GM18907 (cell line): ENCODE results near the gene CTDNEP1.
A peak's percentile ranks its signal among the peaks of the same experiment; 100 is the strongest.

ENCODE experiments used
- ATAC-seq: cut with Tn5 transposase; IDR thresholded peaks from one replicate; pipeline ENCODE4 v1.9.1; 2021; ENCODE audit warnings: mild to moderate bottlenecking, moderate library complexity; ENCODE audit not compliant: unreplicated experiment

Gene CTDNEP1

DNA sequence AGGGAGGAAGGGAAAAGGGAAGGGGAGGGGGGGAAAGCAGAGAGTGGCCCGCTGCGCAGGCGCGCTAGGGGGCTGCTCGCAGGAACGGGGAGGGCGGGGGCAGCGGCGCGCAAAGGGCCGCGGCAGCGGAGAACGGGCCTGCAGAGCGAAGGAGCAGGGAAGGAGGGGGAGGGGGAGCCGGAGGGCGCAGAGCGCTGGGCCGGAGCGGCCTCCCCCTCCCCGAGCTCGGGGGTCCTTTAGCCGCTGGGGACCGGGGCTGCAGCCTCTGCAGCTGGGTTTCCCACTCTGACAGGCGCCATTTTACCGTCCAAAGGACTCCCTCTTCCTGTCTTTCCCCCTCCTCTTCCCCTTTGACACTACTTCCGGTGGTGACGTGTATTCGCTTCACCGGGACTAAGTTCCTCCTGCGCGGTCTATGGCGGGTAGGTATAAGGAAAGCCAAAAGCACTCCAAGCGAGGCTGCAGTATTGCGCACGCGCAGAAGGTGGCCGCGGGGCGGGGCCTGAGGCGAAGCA is at the start of gene CTDNEP1:
Gene CTDNEP1 (minus strand): TSS at position 74 of the 515 bp plus-strand sequence. CDS start 438 bp downstream, outside the sequence.
- ATAC-seq: peak; percentile 84

GRCh38 chr17:7296189-7296861 is 44.8 kb upstream of the CTDNEP1 start:
- ATAC-seq: peak; percentile 47

DNA sequence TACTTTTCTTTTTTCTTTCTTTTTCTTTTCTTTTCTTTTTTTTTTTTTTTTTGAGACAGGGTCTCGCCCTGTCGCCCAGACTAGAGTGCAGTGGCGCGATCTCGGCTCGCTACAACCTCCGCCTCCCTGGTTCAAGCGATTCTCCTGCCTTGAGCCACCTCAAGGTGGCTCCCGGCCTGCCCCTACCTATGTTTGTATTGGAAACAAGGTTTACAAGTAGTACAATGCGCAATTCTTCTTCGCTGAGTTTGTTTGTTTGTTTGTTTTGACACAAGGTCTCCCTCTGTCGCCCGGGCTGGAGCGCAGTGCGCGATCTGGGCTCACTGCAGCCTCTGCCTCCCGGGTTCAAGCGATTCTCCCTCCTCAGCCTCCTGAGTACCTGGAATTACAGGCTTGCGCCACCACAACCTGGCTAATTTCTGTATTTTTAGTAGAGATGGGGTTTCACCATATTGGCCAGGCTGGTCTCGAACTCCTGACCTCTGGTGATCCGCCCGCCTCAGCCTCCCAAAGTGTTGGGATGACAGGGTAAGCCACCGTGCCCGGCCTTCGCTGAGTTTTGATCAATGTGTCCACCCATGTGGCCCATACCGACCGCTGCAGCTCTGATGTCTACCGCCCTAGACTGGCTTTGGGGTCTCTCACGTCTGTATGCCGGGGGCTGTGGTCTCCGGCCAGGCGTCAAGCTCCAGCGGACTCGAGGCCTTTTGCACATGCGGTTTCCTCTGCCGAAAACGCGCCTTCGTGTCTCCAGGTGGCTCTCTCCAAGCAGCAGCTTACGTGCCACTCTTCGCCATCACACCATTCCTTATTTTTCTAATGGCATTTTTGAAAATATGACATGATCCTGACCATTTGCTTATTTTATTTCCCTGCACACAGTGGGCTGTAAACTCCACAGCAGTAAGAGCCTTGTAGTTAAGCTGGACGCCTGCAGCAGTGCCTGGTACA is 44.0 kb upstream of the CTDNEP1 start:
- ATAC-seq: no peak

GRCh38 chr17:7294614-7295153 is 43.1 kb upstream of the CTDNEP1 start, which contains the start of gene YBX2:
Gene YBX2 (minus strand): TSS chr17:7294639. CDS start chr17:7294500, 139 bp downstream.
- ATAC-seq: no peak

DNA sequence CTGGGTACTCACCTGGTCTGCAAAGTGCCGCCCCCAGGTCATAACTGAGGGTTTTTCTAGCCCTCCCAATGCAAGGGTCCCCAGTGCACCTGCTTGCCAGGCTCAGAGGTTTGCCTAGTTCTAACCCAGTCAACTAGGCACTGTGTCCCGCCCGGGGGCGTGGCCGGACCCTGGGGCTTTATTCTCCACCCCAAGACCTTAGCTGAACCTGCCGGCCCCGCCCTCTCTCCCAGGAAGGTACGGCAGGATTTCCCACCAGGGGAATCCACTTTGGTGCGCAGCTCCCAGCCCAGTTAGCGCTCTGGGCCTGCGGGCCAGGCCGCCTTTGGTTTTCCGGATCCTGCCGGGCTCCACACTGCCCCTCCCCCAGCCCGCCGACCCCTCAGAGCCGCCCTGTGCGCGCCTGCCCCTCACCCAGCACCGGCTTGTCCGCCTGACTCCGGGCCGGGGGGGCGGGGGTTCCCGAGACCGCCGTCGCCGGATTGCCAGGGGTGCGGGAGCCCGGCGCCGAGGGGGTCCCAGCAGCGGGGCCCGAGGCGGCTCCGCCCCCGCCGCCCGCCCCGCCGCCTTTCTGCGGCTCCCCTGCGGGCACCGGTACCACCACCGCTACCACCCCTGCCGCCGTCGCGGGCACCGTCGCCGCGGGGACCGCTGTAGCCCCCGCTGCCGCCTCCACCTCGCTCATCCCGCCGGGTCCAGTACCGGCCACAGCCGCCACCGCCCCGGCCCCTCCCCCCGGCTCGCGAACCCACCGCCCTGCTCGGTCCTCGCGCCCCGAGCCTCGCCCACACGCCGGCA is 42.5 kb upstream of the CTDNEP1 start:
- no peak for ATAC-seq

DNA sequence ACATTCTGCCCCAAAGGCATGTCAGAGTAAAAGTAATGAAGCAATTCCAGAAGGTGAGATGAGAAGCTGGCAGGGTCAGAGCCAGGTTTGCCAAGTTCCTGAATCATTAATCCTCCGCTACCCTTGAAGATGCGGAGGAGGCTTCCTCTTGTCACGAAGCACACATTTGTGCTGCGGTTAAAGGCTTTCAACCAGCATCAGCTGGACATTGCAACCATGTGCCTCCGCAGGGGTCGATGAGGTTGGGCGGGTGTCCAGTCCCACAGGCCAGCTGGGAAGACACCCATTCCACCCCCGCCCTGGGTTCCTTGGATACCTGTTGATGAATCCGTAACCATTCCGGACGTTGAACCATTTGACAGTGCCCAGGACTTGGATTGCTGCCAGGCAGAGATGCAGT is 41.6 kb upstream of the CTDNEP1 start:
- no peak for ATAC-seq

GRCh38 chr17:7292729-7293128 is 41.2 kb upstream of the CTDNEP1 start:
- no peak for ATAC-seq

DNA sequence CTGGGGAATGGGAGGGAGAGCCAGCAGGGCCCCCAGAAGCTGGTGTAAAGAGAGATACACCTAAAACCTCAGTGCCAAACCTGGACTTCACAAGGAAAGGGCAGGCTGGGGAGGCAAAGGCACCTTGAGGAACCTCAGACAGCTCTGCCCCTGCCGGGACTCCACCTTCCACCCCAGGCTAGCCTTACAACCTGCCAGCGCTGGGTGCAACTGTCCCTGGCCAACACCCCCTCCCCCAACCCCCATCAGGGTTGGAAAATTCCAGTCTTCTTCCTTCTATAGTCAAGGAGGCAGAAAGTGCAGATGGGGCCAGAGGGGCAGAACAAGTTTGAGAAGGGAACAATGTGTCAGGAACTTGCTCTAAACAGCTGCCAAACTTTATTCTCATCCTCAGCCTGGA is 40.7 kb upstream of the CTDNEP1 start:
- ATAC-seq: no peak

DNA sequence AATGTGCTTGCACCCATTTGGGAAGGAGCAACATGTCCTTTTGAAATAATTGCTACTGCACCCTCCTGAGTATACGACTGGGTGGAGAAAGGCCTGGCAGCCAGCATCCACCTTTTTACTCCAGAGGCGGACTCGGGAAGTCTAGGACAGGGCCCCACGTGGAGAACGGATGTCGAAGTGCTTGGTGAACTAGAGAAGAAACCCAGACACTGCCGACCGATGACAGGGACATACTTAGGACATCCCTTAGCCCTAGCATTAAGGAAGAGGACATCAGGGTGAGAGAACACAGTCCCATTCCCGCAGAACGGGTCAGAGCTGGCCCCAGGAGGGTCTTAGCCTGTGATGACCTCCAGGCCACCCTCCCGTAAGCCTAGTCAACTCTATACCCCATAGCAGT is 39.2 kb upstream of the CTDNEP1 start:
- no peak for ATAC-seq

DNA sequence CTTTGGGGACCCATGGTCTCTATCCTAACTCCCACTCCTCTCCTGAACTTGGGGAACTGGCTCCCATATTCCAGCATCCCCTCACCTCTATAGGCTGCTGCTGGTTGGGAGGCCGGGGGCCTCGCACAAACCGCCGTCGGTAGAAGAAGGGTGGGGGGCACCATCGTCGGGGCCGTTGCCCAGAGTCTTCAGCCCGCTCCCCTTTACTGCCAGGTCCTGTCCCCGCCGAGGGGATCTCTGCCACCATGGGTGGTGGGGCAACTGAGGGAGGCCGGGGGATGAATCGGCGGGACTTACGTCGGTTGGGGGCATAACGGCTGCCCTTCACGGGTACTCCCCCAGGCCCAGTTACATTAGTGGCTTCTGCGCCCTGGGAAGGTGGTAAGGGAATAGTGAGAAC is 38.6 kb upstream of the CTDNEP1 start:
- ATAC-seq: no peak

GRCh38 chr17:7289256-7290032 is 37.9 kb upstream of the CTDNEP1 start:
- no peak for ATAC-seq

- ATAC-seq: no peak
Observed at GRCh38 chr17:7285679-7286078, 34.1 kb upstream of the CTDNEP1 start.

- no peak for ATAC-seq
Observed at GRCh38 chr17:7284911-7285310, 33.4 kb upstream of the CTDNEP1 start.

DNA sequence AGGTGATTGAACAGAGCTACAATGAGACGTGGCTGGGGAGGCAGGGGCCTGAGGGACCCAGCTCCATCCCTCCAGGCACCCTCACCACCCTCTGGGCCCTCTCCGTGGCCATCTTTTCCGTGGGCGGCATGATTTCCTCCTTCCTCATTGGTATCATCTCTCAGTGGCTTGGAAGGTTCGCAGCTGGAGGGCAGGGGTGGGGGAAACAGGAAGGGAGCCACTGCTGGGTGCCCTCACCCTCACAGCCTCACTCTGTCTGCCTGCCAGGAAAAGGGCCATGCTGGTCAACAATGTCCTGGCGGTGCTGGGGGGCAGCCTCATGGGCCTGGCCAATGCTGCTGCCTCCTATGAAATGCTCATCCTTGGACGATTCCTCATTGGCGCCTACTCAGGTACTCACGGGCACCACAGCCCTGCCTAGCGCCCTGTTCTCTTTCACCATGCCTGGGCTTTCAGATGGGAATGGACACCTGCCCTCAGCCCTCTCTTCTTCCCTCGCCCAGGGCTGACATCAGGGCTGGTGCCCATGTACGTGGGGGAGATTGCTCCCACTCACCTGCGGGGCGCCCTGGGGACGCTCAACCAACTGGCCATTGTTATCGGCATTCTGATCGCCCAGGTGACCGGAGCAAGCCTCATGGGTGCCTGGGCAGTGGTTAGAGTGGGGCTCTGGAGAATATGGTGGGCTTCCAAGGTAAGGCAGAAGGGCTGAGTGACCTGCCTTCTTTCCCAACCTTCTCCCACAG is 32.1 kb upstream of the CTDNEP1 start:
- ATAC-seq: no peak

- ATAC-seq: no peak
Observed at GRCh38 chr17:7282752-7283321, 31.3 kb upstream of the CTDNEP1 start.

DNA sequence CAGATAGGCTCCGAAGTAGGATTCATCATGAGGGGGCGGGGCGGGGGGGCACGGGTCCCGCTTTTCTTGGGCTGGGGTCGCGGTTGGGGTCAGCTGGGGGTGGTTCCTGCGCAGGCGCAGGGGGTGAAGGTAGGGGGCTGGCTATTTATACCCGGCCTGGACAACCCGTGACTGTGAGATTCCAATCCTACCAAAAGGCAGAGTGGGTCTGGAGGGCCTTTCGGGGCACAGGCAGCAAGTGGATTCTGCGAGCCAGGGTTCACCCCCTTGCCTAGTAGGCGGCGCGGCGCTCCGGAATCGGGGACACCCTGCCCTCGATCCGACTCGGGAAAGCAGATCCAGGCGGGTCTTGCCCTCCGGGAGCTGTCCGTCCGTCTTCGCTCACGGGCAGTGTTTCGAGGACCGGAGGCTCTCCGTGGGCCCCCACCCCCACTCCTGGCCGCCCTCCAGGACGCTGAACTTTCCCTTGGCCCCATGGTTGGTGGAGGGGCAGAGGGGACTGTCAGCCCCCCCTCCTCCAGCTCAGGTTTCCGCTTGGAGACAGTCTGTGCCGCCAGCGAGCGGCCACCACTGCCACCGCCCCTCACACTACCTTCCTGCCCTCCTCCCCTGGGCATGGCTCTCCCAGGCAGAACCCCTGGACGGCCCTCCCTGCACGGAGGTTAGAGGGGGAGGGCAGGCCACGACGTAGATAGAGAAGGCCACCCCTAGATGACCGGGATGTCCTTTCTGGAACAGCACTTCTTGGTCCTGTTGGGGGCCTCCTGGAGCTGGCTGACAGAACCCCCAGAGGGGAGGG is 30.6 kb upstream of the CTDNEP1 start:
- no peak for ATAC-seq

- peak; percentile 54 for ATAC-seq
Observed at GRCh38 chr17:7281074-7281952, 29.8 kb upstream of the CTDNEP1 start, which contains the start of gene SLC2A4. Gene SLC2A4 (plus strand): TSS chr17:7281718. CDS start chr17:7281935, 217 bp downstream.
